Right atrium auricular region (tissue), 2 donors: ENCODE results near the gene PNLIPRP2. TPM values are rescaled to one million over a fixed set of nuclear protein-coding genes. Genes with fewer than 3 reads are reported as not detected.

Experiments used
- DNase-seq: peaks from one replicate; pipeline ENCODE4 v3.0.0-alpha.2; 2019; ENCODE audit warnings: low spot score
- H3K27ac ChIP-seq, 2 donors: fragments of 200-600 bp; sonication (generic); 1 replicate in 1 of 2; 2 replicates in 1 of 2; pipeline ENCODE4 v1.5.1; 2016 to 2019
- H3K27me3 ChIP-seq, 2 donors: fragments of 200-600 bp; sonication (generic); one replicate each; pipeline versions ENCODE4 v1.5.1 to v1.6.0; 2017 to 2019
- H3K36me3 ChIP-seq: fragments of 200-600 bp; sonication (generic); one replicate; pipeline ENCODE4 v1.5.1; 2016
- H3K4me1 ChIP-seq, 2 donors: fragments of 200-600 bp; sonication (generic); one replicate each; pipeline versions ENCODE4 v1.5.1 to v1.6.0; 2017 to 2019
- H3K4me3 ChIP-seq, 2 donors: fragments of 200-600 bp; sonication (generic); 1 replicate in 1 of 2; 2 replicates in 1 of 2; pipeline ENCODE4 v1.5.1; 2017 to 2019; ENCODE audit warnings: mild to moderate bottlenecking in 1 of 2, moderate library complexity in 1 of 2
- H3K9me3 ChIP-seq, 2 donors: fragments of 200-600 bp; sonication (generic); one replicate each; pipeline ENCODE4 v1.5.1; 2019
- total RNA-seq, 2 donors: library from RNA; depleted of rRNA; stranded (reverse); fragments of >200 nt; gene quantifications; one replicate each; pipeline ENCODE4 v1.1.0, GENCODE V29; 2016
- TF ChIP-seq, protein P1 (sequence below), 2 donors: fragments of 200-600 bp; sonication (generic); IDR thresholded peaks; one replicate each; pipeline ENCODE4 v1.5.1; 2019; ENCODE audit warnings: antibody characterized with exemption in 2 of 2

PNLIPRP2 gene
- total RNA-seq, 2 donors from 2014 or later: not detected

DNA sequence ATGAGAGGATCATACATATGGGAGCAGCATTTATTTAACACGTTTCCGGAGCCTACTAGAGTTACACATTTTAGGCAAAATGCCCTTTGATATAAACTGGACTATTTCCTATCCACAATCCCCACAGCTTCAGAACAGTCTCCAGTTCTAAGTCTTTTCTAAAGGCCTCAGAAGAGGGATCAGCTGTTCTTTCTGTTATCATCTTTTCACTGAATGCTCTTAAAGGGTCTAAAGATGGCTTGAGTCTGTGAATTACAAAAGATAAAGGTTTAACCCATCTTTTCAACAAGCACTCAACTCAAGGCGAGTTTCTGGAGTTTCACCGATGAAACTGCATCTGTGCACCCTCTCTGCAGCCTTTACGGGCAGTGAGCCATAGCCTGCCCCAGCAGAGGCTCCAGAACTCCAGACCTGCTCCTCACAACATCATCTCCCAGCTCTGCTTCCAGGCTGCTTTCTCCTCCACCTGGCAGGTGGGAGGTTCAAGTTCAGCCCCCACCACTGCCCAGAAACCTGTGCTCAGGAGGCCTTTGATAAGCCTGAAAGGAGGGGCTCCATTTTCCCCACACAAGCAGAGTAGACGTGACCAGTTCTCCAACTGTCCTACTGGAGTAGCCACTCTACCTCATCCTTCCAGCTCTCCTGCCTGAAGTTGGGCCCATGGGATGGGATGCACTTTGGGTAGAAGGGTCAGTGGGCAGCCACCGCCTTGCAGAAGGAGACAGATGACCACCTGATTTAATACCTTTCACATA lies 68.2 kb downstream of the PNLIPRP2 start:
- Histone ChIP-seq H3K4me3 (no peak overlapping the region), H3K9me3 (no peaks in the 10 kb centered on the region), H3K27me3 (no peaks in the 10 kb centered on the region), H3K4me1 (peaks cover 0 to 54% of the 10 kb centered on the region in 2 donors), H3K27ac (peak overlapping the region; percentile 9 to 23), H3K36me3 (no peaks in the 10 kb centered on the region)
- TF ChIP-seq, protein P1, sequence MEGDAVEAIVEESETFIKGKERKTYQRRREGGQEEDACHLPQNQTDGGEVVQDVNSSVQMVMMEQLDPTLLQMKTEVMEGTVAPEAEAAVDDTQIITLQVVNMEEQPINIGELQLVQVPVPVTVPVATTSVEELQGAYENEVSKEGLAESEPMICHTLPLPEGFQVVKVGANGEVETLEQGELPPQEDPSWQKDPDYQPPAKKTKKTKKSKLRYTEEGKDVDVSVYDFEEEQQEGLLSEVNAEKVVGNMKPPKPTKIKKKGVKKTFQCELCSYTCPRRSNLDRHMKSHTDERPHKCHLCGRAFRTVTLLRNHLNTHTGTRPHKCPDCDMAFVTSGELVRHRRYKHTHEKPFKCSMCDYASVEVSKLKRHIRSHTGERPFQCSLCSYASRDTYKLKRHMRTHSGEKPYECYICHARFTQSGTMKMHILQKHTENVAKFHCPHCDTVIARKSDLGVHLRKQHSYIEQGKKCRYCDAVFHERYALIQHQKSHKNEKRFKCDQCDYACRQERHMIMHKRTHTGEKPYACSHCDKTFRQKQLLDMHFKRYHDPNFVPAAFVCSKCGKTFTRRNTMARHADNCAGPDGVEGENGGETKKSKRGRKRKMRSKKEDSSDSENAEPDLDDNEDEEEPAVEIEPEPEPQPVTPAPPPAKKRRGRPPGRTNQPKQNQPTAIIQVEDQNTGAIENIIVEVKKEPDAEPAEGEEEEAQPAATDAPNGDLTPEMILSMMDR (IDR thresholded peaks at IDR 0.05): no peak
- no peak for DNase-seq

DNA sequence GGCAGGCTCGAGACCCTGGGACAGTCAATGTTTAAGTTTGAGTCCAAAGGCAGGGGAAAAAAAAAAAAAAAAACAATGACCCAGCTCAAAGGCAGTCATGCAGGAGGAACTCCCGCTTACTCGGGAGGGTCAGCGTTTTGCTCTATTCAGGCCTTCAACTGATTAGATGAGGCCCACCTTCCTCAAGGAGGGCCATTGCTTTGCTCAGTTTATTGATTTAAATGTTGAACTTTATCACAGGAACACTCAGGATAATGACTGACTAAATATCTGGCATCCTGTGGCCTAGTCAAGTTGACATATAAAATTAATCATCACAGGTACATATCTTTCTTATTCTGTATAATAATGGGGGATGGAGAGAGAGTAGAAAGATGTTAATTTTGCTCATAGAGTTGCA lies 69.0 kb downstream of the PNLIPRP2 start:
- no peak overlapping the region for H3K27ac ChIP-seq
- no peaks in the 10 kb centered on the region for H3K27me3 ChIP-seq
- peaks cover 0 to 61% of the 10 kb centered on the region in 2 donors for H3K4me1 ChIP-seq
- no peaks in the 10 kb centered on the region for H3K9me3 ChIP-seq
- TF ChIP-seq, protein P1 (IDR thresholded peaks at IDR 0.05): no peak
- no peak overlapping the region for H3K4me3 ChIP-seq
- no peak for DNase-seq
- H3K36me3 ChIP-seq: no peaks in the 10 kb centered on the region

DNA sequence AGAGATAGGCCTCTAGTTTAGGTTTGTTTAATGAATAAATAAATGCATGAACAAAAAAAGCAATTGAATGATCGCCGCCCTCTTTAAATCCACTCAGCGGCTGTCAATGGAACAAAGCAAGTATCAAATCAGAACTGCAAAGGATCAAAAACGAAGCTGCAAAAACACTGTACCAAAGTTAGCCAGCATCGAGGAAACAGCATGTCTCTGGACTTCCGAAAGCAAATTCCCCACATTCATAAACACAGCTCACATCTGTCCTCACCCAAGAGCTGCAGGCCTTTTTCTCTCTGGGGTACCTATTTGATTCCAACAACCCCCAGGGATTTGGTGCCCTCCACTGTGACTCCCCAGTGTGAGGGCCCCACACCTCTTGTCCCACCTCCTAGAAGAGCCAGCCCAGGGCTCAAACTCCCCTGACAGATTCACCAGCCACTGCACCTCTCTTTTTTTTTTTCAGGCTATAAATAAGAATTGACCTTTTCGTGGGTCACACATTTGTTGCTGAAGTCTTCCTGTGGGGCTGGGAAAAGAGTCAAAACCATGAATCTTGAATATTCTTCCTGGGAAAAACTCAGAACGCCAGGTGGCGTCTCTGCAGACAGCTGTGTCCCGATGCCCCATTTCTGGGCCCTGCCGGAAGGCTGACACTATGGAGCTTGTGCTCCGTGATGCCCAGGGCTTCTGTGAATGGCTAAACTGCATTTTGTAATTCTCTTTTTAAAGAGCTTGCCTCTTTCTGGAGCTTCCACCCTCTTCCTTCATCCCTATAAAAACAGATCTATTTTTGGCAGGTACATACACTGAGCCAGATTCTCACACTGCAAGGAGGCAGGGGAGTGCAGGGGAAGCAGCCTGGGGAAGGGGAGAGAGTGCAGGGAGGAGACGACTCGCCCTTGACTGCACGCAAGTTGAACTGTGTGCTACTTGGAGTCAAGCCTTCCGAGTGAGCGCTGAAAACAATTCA lies 69.9 kb downstream of the PNLIPRP2 start:
- no peak overlapping the region for H3K4me3 ChIP-seq
- H3K27ac ChIP-seq: peak overlapping the region in 1 of 2 donors; percentile 35
- TF ChIP-seq, protein P1 (IDR thresholded peaks at IDR 0.05): peak in 1 of 2 donors; percentile 55
- H3K36me3 ChIP-seq: no peaks in the 10 kb centered on the region
- no peaks in the 10 kb centered on the region for H3K27me3 ChIP-seq
- peaks cover 0 to 61% of the 10 kb centered on the region in 2 donors for H3K4me1 ChIP-seq
- DNase-seq: no peak
- no peaks in the 10 kb centered on the region for H3K9me3 ChIP-seq

DNA sequence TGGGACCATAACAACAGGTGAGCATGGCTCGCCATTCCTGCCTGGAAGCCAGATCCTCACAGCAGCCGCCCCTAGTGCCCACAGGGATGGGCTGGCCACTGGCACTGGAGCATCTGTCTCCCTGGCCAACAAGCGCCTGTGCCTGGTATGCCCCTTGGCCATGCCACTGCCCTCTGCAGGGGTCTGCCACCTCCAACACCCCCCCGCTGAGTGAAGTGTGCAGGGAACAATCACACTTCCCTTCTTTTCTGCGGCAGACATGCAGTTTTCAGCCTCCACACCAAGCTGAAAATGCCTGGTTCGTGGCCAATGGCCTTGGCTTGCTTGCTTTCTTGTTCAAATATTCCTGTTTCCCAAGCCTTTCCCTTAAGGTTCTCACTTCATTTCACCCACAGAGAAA lies 70.9 kb downstream of the PNLIPRP2 start:
- DNase-seq: no peak
- H3K4me1 ChIP-seq: peaks cover 0 to 61% of the 10 kb centered on the region in 2 donors

DNA sequence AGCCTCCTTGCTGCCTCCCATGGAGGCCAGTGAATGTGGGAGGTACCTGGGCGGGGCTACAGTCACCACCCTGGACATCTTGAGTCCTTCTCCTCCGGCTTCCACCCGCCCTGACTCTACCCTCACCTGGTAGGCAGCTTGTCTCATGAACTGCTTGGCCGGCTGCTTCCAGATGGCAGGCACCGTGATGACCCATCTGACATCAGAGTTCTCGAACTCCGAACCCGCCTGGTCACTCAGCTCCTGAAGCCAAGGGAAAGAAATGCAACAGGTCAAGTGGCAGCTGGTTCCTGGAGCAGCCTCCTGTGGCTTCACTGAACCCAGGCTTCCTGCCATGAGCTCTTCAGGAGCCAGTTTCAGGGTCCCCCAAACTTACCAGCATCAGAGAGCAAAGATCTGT lies 71.5 kb downstream of the PNLIPRP2 start:
- H3K27me3 ChIP-seq: no peaks in the 10 kb centered on the region
- H3K4me1 ChIP-seq: peaks cover 0 to 59% of the 10 kb centered on the region in 2 donors
- no peak overlapping the region for H3K4me3 ChIP-seq
- no peaks in the 10 kb centered on the region for H3K36me3 ChIP-seq
- DNase-seq: no peak
- H3K27ac ChIP-seq: peak overlapping the region; percentile 11 to 35
- TF ChIP-seq, protein P1 (IDR thresholded peaks at IDR 0.05): no peak
- no peaks in the 10 kb centered on the region for H3K9me3 ChIP-seq

More for the DNA sequence above, 70.9 kb downstream of the PNLIPRP2 start:
- H3K27me3 ChIP-seq: no peaks in the 10 kb centered on the region
- no peaks in the 10 kb centered on the region for H3K9me3 ChIP-seq
- TF ChIP-seq, protein P1 (IDR thresholded peaks at IDR 0.05): no peak
- H3K4me3 ChIP-seq: no peak overlapping the region
- H3K27ac ChIP-seq: peak overlapping the region; percentile 11 to 35
- no peaks in the 10 kb centered on the region for H3K36me3 ChIP-seq
